ENCODE data around the gene STK32C.

Gene STK32C

DNA sequence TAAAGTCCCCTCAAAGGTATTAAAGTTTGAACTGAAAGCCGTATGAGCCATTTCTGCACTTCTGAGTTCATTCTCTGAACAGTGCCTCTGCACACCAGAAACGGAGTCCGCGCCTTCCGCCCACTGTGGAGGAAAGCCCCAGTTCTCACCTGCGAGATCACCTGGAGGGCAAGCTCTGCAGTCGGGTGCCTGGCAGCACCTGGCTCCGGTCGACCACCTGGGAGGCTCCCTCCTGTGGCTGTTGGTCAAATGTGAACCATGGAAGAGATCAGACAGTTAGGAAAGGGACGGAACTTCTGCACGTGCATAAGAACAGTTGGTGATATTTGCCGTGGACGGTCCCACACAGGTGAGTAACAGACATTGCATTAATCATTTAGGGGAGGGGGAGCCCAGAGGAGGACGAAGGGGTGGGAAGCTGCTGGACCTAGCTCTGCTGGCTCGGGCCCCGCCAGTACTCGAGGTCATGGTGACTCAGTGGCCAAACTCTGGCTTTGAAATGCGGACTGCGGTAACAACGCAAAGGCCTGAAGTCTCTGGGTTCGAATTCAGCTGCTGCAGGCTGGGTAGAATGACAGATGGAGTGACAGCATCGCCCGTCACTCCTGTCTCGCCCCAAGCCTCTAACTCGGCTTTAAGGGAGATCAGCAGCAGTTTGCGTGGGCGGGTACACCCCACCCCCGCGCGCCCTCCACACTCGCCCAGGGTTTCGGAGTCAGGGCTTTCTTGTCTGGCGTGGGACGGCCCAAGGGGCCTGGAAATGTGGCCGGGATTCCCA is 122.7 kb downstream of the STK32C start:
- DNase-seq (ENCODE audit: low read depth) = no peak

DNA sequence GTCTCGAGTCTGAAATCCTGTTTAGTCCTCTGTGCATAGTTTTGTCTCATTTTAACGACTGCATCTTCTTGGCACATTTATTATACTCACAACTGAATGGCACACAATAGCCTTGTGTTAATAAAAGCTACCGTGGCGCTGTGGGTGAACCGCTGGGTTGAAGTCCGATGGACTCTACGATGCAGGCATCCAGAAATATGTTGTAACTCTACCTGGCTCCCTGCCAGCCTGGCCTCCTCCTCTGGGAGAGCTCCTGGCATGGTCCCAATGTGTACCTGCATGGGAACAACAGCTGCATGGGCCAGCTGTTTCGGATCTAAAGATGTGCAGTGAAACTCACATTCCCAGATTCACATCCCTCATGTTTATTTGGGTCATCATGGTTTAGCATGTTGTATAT is 124.7 kb downstream of the STK32C start:
- no peak for DNase-seq (ENCODE audit: low read depth)

DNA sequence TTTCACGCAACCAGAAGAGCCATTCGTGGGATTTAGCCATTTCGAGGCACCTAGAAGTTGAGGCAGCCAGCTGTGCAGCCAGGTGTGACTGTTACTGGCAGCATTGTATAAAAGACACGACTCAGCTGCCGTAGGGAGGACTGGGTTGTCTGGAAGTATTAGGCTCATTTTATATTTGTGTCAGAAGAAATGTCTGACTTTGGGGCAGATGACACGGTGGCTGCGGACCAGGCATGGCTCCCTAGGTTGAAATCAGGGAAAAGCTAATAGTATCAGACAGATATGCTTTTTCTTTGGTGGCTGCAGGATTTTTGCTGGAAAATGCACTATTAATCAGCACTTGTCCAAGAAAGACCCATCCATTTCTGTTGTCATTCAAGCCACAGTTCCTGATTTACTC is 125.2 kb downstream of the STK32C start:
- DNase-seq (ENCODE audit: low read depth) = no peak

DNA sequence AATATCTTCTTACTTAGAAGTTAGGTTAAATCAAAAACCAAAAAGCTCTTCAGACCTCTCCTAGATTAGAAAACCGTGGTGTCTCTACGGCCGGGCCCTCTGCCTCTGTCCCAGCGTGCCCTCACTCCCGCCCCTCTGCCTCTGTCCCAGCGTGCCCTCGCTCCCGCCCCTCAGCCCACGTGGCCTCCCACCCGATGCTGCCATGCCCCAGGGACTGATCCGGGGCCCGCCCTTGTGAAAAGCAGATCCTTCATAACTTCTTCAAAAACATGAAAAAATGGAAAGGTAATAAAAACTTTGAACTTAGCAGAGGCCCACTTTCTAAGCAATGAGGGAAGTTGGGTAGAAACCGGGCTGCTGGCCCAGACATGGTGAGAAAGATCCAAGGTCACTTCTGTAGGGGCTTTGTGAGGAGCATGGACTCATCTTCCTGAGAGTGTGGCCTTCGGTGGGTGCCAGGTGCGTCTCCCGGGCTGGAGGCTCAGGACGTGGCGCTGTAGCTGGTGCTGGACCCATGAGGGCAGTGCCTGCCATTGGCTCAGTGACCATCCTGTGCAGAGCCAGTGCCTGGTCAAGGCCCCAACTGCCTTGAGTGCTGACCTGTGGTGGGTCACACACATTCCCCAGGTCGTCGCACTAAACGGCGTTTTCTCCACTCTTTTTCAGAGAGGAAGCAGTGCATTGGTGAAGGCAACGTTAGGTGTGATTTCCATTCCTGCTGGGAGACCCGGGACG is 125.9 kb downstream of the STK32C start:
- DNase-seq (ENCODE audit: low read depth) = no peak

- DNase-seq (ENCODE audit: low read depth) = no peak
These were observed 127.0 kb downstream of the STK32C start for GRCh38 chr10:132180736-132181135.

DNA sequence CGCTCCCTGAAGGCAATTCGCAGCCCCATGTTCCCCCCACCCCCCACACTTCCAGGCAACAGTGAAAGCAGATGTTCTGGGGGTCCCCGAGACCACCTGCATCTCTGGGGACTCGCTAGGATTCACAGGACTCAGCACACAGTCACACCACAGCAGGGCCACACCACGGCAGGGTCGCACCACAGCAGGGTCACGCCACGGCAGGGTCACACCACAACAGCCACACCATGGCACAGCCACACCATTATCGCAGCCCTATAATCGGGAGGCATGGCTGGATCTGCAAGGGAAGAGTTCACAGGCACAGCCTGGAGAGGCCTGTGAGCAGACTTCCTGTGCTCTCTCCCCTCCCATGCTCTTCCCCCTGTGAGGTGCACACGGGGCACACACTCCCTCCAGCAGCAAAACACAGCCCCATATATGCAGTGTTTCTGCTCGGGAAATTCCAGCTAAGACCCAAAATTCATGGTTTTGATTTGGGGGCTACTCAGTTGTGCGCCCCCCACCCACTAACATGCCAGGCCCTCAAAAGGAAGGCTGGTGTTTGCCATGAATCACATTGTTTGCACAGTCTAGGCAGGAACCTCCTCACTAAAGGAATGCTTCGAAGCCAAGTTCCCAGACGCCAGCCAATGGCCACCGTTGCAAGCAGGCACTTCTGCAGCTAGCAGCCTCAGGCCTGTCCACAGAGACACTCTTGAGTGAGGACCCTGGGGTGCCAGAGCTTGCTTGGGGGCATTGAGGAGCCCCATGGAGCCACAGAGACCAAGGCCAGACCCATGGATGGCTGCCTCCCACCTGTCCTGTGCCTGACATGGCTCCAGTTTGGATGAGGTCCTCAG is 128.0 kb downstream of the STK32C start:
- no peak for DNase-seq (ENCODE audit: low read depth)

- DNase-seq (ENCODE audit: low read depth) = no peak
These were observed 128.8 kb downstream of the STK32C start for GRCh38 chr10:132178672-132179545.

- DNase-seq (ENCODE audit: low read depth) = no peak
These were observed 129.7 kb downstream of the STK32C start for GRCh38 chr10:132178046-132178445.

DNA sequence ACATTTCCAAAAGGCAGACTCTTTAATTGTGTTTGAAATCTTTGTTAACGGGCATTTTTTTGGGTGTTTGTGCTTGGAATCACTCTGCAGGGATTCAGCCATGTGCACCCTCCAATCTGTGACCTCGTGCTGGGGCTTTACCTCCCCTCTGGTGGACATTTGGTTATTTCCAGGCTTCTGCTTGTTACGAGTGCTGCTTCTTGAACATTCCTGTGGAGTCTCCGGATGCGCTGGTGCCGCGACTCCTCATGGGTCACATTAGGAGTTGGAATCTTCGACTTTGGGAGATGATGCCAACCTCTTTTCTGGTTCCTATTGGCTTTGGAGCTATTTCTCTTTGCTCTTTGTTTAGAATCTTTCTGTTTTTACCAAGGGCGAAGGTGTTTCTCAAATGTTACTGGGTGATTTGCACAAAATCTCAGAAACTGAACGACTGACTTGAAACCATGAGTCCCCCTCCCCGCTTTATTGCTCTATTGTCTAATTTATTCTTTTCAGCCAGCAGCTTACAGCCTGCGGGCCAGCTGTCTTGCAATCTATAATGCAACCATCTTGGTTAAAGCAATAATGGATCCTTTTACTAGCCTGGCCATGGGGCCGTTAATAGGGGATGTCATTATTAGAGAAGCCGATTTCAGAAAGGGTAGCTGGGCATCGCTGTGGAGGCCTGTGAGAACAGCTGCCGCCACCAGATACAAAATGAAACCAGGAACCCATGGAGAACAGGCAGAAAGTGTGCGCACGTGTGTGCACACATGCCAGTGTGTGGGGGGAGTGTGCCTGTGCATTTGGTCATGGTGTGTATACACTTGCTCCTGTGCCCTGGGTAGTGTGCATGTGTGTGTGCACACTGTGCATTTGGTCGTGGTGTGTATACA is 130.9 kb downstream of the STK32C start:
- no peak for DNase-seq (ENCODE audit: low read depth)

DNA sequence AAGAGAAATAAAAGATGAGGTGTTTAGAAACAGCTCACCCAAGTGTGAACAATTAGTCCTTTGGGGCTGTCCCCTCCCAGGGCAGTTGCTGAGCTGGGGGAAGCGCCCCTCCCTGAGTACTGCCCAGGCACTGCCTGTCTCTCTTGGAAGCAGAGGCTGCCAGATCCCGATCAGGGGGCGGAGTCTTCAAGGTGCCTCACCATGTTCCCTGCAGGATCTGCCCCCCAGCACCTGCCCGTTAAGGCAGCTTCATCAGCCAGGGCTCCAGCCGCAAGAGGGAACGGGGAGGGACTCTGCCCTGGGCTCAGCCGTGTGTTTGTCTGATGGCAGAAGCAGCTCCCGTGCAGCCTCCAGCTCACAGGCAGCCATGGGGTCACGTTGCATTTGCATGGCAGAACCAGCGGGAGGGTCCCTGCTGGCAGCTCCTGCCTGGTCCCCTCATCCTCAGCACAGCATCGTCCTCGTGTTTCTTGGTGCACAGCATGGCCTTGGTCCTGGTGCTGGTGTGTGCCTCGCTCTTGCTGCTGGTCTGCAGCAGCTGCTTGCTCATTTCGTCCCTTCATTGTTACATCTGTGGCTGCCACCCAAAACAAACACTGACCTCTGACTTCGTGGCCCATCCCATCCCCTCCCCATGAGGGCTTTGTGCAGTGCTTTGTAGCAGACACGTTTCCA is 131.7 kb downstream of the STK32C start:
- no peak for DNase-seq (ENCODE audit: low read depth)

GRCh38 chr10:132175408-132175807 is 132.3 kb downstream of the STK32C start:
- no peak for DNase-seq (ENCODE audit: low read depth)

DNA sequence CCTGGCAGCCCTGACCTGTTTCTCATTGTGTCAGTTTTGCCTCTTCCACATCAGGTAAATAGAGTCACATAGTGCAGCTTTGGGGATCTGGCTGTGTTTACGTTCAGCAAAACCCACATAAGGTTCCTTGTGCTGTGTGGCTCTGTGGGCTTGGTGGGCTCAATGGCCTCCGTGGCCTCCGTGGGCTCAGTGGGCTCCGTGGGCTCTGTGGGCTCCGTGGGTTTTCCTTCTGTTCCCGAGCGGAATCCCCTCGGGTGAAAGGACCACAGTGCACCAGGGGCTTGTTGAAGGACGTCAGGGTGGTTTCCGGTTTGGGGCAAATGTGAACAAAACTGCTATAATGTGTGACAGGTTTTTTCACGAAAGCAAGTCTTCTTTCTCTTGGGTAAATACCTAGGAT is 133.5 kb downstream of the STK32C start:
- no peak for DNase-seq (ENCODE audit: low read depth)

DNA sequence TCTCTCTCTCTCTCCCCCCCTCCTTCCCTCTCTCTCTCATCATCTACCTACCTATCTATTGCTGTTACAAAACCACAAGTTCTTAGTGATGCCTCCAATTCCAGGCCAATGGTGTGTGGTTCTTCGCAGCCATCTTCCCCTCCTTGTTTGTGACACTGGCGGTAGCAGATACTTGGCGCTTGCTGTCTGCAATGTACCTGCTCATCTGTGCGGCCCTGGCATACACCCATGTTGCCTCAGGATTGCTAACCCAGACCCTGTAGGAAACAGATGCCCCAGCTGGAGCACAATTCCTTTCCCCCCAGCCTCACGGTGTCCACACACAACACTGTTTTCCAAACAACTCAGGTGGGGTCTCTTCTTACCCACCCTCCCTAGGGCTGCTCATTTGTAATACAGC is 134.6 kb downstream of the STK32C start:
- peak; percentile 3 for DNase-seq (ENCODE audit: low read depth)

- DNase-seq (ENCODE audit: low read depth) = no peak
These were observed 135.4 kb downstream of the STK32C start for GRCh38 chr10:132172091-132173066.

DNA sequence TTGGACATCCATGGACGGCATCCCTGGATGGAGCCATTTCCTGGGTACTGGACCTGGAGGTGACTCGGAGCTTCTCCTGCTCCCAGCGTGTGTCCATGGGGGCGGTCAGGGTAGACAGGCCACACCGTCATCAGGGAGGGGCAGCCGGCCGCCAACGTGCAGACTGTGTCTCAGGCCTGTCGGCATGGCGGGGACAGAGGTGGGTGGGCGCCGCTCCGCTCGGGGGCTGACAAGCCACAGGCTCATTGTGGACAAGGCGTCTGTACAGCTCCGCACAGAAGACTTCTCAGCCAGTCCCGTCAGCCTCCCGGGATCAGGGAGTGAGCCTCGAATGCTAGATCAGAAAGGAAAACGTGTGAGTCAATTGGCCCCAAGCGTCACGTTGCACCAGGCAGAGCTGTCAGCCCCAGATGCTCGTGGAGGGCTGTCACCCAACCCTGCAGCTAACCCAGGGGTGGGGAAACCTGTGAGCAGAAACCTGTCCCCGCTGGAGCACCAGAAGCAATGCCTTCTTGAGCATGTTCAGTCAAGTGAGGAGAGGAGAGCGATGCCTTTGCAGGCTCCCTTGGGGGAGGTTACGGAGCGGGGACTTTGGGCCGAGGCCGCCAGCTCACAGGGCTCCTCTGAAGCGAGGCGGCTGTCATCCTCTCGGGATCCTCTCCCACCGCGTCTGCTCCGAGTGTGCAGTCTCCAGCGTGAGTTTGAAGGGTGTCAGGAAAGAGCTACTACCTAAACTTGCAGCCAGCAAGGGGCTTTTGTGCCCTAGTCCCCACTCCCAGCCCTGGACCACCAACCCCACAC is 137.0 kb downstream of the STK32C start:
- DNase-seq (ENCODE audit: low read depth) = no peak

GRCh38 chr10:132169766-132170560 is 137.8 kb downstream of the STK32C start:
- DNase-seq (ENCODE audit: low read depth) = no peak

All from amniotic epithelial cell (primary cell).